Stimulated activated CD4-positive, alpha-beta T cell treated with anti-CD3 and anti-CD28 coated beads, TNF-alpha, amount 100 ng/mL, for 48 hours (primary cell): ENCODE data around the gene ZDHHC8.

Experiments used
- DNase-seq, 3 donors: peaks; one replicate each; pipeline ENCODE4 v3.0.0-alpha.2; 2020; ENCODE audit warnings: low read depth in 3 of 3

The ZDHHC8 gene

DNA sequence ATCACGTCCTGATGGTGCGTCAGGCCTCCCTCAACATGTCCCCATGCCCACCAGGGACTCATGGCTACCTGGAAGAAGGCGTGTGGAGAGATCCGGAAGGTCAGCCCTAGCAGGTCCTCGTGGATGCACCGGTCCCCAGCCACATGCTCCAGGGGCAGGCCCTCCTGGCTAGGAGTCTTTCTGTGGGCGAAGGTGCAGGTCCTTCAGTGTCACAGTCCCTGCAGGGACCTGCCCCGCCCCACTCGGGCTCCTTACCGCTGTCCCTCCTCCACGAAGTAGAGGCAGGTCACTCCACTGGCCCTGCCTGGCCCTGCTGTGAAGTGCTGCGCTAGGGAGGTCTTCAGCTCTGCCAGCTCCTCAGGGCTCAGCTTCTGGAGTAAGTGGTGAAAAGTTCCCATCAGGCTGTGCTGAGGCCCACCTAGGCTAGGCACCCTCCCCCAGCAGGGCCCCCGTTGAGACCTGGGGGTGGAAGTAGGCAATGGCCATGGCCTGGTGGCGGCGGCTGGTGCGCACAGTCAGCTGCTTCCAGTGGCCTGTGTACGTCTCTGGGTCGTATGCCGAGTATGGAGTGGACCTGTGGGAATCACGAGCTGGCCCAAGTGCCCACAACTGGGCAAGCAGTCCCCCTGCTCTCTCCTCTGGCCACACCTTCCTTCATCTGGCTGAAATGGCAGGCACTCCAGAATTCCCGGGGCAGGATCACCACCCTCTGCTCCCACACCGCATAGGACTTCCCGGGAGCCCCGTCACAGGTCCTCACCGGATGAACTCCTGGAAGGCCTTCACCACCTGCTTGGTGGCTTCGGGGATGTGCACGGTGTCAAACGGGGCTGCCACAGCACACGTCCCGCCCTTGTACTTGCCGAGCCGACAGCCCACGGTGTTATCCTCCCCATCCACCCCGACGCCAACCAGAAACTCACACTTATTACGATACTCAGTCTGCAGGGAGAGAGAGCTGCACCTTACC is 16.8 kb upstream of the ZDHHC8 start:
- DNase-seq, result no peak

DNA sequence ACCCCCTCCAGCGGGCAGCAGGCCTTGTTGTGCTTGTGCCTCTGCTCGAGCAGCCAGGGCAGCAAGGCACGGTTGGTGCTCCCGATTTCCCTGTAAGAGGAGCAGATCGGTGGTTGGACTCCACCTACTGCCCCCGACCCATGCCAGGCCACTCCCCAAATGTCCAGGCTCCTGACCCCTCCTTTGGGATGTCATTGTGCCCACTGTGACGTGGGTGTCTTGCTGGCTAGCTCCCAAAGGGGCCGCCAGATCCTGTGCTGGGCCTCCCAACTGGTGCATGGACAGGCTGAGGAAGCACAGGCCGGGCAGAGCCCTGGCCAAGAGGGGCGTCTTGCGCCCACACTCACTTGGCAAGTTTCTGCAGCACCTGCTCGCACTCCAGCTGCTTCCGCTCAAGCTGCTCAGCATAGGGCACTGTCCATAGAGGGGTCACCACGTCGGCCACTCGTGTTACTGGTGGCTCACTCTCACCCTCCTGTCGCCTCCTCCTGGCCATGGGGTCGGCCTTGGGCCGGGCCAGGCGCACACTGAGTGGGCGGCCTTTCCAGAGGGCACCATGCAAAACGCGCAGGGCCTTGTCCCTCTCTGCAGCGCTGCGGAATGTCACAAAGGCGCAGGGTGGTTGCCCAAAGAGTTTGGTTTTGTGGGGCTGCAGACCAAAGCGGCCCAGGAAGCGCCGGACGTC is 15.8 kb upstream of the ZDHHC8 start, which contains the start of gene RANBP1:
Gene RANBP1, plus strand, starts transcription at position 414 of the 685 bp plus-strand sequence. Its CDS starts 81 bp downstream, at position 495.
- no peak for DNase-seq

DNA sequence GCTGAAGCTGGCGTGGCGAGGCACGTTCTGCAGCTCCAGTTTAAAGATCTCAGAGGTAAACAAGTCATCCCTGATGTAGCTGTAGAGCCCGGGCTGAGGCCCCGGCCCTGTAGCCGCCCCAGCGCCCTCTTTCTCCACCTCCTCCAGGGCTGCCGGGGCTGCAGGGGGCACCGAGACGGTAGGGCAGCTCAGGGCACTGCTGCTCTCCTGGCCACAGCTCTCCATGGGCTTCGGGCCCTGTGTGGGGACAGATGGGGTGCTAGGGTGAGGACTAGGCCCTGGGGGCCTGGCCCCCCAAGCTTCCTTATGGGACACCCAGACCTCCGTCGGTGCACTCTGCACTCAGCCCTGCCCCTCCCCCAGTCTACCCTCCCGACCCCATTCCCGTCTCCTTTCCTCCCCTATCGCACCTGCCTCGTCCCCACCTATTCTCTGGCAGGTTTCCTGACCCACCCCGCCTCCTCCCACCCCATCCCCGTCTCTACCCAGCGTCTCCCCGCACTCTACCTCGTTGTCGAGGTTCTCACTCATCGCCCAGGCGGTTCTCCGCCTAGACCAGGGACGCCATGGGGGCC is 15.1 kb upstream of the ZDHHC8 start:
- DNase-seq, result no peak

DNA sequence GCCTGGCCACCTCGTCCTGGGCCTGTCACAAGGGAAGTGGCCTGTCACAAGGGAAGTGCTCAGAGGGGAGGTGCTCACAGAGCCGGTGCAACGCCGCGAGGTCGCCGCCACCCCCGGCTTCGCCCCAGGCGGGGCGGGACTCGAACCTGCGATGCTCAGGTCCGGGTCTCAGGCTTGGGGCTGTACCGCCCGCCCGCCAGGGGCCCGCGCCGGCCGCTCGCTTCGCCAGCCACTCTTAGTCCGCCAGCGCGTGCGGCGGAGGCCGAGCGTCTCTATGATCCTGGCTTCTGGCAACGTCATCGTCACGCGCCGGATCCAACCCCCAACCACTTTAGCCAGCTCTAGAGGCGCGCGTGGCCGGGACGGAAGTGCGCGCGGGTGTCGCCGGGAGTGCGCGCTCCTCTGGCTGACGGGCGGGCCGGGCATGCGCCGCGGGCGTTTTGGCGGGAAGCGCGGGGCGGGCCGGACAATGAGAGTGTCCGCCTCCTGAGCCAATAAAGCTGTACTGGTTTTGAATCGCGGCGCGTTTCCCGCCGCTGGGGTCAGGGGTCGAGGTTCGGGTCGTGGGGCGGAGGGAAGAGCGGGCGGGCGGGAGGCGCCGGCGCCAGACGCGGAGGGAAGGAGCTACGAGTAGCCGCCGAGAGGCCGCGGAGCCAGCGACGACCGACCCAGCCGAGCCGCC is 14.5 kb upstream of the ZDHHC8 start, which contains the start of gene TRMT2A:
Gene TRMT2A, minus strand, starts transcription at position 276 of the 682 bp plus-strand sequence. CDS start 320 bp downstream, outside the sequence.
- peak; percentile 95 to 96 (median 95) for DNase-seq

DNA sequence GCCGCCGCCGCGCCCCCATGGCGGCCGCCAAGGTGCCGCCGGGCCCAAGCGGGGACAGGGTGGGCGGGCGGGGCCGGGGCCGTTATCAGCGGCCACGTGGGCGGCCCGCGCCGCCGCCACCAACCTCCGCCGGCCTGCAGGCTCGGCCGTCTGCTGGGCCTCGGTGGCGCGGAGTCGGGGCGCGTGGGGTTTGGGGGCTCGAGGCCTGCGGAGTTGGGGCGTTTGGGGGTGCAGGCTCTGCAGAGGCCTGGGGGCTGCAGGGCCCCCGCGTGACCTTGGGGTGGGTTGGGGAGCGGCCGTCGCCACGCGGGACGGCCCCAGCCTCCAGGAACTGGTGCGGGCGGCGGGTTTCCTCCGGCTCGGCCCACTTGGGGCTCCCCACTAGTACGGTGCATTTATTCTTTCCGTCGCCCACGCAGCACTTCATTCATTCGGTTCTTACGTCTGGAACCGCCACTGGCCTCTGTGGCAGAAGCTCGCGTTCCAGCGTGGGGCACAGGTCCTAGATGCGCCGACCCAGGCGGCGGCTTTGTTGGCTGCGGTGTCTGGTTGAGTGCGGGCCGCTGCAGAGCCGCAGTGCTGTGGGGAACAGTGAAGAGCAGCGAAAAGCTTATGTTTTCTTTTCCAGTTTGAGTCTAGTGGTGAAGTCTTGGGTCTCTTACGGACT is 13.8 kb upstream of the ZDHHC8 start:
- peak; percentile 71 to 78 (median 77) for DNase-seq

DNA sequence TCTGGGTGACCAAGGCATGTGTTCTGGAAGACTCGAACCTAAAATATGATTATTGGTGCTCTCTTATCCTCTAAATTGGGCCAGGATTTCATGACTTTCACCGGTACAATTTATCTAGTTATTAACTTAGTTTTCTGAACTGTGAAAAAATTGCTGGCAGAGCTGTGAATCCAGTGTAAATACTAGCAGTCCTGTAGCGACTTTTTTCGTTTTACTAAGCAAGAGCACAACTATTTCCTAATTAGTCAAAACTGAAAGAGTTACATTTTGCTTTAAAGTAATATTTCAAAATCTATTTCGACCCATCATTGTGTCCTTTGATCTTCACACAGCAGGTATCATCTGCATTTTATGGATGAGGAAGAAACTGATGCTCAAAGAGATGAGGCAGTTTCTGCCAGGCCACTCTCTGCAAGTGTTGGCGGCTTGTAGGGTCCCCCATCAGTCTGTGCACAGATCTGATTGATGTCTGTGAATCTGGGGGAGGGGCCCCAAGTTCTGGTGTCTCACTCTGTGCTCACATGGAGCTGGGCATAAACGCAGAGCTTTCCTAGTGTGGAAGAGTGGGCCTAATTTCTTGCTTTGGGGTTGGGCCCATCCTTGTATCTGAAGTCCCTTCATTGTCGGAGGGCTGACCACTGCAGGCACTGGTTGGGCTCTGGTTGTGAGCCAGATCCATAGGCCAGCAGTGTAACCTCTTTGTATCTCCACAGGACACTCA is 13.1 kb upstream of the ZDHHC8 start:
- DNase-seq, result no peak

DNA sequence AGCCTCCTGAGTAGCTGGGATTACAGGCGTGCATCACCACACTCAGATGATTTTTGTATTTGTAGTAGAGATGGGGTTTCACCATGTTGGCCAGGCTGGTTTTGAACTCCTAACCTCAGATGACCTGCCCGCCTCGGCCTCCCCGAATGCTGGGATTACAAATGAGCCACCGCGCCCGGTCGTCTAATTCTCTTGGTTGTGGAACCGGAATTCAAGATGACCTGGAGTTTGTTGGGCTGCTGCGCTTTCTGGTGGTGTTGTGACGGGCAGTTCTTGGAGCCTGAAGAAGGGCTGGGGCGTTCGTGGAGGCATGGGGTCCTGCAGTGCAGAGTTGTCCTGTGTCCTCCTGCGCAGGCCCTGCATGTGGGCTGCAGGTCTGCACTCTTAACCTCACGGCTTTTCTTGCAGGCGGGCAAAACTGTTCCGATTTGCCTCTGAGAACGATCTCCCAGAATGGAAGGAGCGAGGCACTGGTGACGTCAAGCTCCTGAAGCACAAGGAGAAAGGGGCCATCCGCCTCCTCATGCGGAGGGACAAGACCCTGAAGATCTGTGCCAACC is 9.7 kb upstream of the ZDHHC8 start:
- no peak for DNase-seq

DNA sequence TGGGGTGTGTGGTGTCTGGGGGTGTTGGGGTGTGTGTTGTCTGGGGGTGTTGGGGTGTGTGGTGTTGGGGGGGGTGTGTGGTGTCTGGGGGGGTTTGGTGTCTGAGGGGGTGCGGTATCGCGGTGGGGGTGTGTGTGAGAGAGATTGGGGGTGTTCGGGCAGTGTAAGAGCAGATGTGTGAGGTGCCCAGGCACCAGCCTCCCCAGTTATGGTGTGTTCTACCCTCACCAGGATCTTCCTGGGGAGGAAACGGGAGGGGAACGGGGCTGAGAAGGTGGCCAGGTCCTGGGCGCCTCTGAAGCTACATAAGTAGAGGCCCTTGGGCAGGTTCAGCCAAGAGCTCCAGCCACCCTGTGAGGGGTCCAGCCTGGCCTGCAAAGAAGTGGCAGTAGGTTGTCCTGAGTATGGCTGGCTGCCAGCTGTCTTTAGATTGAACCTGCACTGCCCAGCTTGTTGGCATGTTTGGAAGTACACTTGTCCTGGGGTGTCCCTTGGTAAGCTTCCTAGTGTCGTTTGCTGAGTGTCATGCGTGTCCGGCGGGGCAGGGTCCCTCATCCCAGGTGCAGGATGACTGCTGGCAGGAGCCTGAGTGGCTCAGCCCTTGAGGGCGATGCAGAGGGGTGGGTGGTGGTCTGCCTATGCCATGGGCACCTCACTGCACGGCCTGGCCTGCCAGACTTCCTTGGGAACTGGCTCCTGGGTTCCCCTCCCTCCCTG is 8.1 kb upstream of the ZDHHC8 start:
- DNase-seq, result no peak

DNA sequence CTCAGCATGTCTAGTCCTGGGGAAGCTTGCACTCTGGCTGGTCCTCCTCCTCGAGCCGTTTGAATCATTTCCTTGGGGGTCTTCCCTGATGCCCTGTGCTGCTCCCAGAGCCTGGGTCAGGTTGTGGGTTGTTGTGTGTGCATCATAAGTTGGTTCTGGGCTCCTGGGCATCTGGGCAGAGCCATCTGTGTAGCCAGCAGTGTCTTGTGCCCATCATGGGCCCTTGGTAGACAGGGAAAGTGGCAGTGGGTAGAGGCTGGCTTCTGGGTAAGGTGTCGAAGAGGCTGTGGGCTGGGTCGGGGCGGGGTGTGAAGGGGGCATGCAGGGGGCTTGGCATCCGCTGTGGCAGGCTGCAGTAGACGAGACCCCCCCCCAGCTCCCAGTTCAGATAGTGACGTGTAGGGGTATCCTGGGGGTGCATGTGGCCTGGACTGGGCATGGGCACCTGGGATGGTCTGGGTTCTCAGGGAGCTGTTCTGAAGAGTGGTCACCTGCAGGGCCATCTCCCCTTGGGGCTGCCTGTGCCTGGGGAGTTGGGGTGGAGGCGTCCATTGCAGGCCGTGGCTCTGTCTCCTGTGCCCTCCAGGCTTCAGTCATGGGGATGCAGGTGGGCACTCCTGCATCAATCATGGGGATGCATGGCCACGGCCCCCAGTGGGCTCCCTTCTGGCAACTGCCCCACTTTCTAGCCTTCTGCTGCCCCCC is 7.4 kb upstream of the ZDHHC8 start:
- DNase-seq, result no peak

DNA sequence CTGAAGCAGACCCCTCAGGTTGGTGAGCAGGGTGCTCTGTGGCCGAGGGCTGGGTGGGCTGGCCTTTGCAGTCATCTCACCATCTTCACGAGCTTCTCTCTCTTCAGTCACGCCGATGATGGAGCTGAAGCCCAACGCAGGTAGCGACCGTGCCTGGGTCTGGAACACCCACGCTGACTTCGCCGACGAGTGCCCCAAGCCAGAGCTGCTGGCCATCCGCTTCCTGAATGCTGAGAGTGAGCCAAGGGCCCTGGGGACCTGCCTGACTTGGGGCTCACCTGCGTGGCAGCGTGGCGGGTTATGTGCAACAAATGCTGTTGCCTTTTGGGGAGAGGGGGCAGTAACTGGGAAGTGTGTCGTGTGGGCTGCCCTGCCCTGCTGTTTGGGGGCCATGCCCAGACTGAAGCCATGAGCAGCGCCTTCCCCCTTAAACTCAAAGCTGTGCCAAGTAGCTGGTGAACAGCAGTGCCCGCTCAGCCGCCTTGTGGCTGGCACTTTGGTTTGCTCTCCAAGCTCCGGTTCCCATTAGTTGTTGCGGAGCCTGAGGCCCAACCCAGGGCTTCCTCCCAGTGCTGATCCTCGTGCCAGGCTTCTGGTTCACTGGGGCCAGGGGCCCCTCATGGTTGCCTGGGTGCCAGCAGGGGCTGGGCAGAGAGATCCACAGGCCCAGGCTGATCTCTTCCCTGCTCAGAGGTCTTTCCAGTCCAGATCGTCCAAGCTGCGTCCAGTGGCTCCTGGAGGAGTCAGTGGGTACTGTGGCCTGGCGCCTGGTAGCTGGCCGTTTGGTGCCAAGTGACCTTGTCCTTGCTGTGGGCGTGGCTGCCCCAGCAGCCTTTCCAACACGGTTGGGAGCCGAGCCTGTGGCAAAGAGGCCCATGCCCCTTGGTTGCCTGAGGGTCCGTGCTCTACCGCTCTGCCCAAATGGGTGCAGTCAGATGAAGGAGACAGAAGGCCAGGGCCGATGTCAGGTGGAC is 6.1 kb upstream of the ZDHHC8 start:
- no peak for DNase-seq

DNA sequence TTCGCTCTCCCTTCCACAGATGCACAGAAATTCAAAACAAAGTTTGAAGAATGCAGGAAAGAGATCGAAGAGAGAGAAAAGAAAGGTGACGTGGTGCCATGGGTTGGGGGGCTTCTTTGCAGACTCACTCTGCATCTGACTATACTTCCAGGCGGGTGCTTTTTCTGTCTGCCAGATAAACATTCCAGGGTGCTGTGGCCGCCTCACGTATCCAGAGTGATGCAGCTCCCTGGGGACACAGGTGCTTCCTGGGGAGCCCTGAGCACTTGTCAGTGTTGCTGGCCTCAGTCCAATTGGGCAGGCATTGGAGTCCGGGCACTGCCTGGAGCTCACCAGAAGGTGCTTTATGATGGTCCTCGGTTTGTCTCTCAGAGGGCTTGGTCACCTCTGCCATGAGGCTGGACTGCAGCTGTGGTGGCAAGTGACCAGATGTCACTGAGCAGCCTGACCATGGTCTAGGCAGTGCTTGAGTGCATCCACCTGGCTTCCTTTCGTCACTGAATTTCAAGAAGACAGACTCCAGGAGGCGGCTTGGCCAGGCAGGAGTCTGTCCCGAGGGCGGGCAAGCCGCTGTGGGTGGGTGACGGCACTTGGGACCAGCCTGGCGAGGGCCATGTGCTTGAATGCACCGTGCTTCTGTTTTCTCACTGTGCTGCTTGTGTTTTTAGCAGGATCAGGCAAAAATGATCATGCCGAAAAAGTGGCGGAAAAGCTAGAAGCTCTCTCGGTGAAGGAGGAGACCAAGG is 5.1 kb upstream of the ZDHHC8 start:
- no peak for DNase-seq

DNA sequence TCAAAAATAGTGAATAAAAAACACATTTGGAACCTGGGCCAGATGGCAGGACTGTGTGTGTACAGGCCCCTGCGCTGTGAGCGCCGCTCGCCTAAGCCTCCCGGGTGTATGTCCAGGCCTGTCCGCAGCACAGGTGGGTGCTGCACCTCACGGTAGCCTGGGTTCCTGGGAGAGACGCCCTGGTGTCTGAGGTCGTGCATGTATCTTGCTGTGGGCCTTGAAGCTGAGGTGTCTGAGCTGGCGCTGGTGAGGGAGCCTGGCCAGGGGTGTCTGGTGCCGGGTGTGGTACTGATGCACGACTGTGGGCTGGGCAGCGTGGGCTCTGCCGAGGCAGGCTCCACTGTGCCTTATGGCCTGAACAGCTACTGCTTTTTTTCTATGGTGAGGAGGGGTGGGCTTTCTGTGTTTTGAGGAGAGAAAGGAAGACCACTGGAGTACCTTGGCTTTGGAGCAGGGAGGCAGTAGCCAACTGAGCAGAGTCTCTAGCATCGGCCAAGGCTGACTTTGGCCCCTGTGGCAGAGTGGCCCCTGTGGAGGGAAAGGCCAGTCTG is 4.2 kb upstream of the ZDHHC8 start:
- no peak for DNase-seq

DNA sequence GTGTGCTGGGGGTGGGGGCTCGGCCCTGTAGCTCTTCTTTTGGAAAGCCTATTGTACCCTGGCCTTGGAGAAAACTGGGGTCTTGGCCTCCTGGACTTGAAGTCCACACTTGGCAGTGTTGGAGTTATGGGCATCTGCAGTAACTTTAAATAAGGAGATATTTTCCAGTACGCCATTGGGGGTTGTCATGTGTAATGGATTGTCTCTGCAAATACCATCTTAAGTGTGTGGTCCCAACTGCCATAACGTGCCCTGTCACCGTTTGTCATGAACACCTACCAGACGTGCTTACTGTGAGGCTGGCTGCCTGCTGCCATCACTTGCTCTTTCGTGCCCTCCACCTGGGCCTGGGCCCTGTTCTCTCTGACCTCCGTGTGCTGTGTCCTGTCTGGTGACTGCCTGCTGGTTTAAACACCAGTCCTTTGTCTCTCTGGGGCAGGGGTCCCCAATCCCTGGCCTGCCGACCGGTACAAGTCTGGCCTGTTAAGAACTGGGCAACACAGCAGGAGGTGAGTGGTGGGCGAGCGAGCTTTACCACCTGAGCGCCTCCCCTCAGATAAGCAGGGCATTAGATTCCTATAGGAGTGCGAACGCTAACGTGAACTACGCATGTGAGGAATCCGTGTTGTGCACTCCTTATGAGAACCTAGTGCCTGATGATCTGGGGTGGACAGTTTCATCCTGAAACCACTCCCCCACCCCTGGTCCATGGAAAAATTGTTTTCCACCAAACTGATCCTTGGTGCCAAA is 3.6 kb upstream of the ZDHHC8 start:
- no peak for DNase-seq

DNA sequence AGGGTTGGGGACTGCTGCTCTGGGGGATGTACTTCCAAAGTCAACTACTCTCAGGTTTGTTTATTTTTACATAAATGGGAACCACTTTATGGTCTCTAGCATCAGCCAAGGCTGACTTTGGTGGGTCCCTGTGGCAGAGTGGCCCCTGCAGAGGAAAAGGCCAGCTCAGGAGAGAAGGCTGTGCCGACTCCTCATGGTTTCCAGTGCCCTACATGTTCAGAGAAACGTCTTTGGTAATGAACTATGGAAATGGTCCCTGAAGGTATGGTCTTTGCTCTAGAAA is 3.0 kb upstream of the ZDHHC8 start:
- no peak for DNase-seq

DNA sequence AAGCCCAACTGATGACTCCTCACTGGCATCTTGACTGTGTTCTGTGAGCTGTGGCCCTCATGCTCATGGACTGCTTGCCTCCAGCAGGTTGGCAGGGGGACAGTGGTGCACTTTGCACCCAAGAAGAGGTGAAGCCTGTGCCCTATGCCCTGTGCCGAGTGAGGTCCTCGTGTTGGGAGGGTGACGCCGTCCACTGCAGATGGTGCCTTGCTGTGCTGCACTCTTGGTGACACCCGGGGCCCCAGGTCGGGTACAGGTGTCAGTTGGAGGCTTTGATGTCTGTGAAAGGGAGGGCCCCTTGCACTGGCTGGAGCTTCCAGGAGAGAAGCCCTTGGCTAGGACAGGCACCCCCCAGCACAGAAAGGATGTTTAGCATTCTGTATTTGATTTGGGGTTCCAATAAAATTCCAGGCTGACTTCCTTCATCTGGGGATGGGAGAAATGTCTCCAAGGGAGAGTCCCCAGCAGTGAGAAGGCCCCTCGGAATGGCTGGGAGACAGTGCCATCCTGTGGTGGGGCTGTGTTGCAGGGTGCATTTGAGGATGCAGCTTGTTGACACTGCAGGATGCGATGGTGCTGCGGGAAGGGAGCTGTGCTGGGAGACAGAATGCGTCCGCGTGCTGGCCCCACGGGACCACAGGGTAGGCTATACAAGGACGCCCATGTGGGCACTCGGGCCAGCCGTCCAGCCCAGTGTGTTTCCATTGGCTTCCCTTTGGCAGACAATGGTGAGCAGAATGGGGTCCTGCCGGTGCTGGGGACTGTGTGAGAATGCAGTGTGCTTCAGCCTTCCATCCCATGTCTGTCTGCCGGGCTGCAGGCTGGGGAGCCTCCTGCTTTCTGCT is 2.5 kb upstream of the ZDHHC8 start:
- no peak for DNase-seq

DNA sequence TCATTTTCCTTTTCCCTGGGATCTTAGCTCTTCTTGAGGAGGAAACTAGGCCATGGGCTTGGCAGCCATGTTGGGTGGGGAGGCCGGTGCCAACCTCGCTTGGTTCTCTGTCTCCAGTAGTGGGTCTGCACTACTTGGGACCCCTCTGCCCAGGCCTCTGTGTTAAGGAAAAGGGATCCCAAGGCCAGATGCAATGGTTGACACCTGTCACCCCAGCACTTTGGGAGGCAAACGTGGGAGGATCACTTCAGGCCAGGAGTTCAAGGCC is 1.9 kb upstream of the ZDHHC8 start:
- DNase-seq, result no peak
